Left hindlimb (tissue), 1 donor: ENCODE results near the gene C12orf76.
"Not testable (repeated sequence)": the region's sequence is repeated elsewhere in the genome, so short reads cannot be mapped to it uniquely, and the experiment has no call there.

Experiments used
- DNase-seq: peaks from one replicate; pipeline ENCODE4 v3.0.0-alpha.2; 2018

The C12orf76 gene

GRCh38 chr12:110015132-110015531 lies 33.2 kb downstream of the C12orf76 start:
- DNase-seq: no peak

GRCh38 chr12:110012659-110013058 lies 35.7 kb downstream of the C12orf76 start:
- DNase-seq: no peak

- no peak for DNase-seq
Observed at GRCh38 chr12:110012137-110012536, 36.2 kb downstream of the C12orf76 start.

- DNase-seq: no peak
Observed at GRCh38 chr12:110010853-110011723, 37.2 kb downstream of the C12orf76 start.

- not testable (repeated sequence) for DNase-seq
Observed at GRCh38 chr12:110008681-110009398, 39.5 kb downstream of the C12orf76 start.

- DNase-seq: no peak
Observed at GRCh38 chr12:110007881-110008280, 40.4 kb downstream of the C12orf76 start.

- DNase-seq: no peak
Observed at GRCh38 chr12:110006115-110006514, 42.2 kb downstream of the C12orf76 start.

- DNase-seq: no peak
Observed at GRCh38 chr12:110005319-110005973, 42.9 kb downstream of the C12orf76 start.

- DNase-seq: no peak
Observed at GRCh38 chr12:110004598-110004997, 43.7 kb downstream of the C12orf76 start.

- DNase-seq: no peak
Observed at GRCh38 chr12:110002676-110003515, 45.4 kb downstream of the C12orf76 start.

GRCh38 chr12:110001596-110001995 lies 46.7 kb downstream of the C12orf76 start:
- DNase-seq: no peak

- DNase-seq: peak; percentile 40
Observed at GRCh38 chr12:109999983-110000505, 48.3 kb downstream of the C12orf76 start.

GRCh38 chr12:109999649-109999971 lies 48.7 kb downstream of the C12orf76 start:
- no peak for DNase-seq

- DNase-seq: peak; percentile 95
Observed at GRCh38 chr12:109998904-109999648, 49.2 kb downstream of the C12orf76 start, which contains the start of gene ANKRD13A. TSS of gene ANKRD13A (plus strand) at chr12:109999430. CDS start at chr12:109999689, 259 bp downstream.

GRCh38 chr12:109998241-109998903 lies 50.0 kb downstream of the C12orf76 start:
- peak; percentile 54 for DNase-seq

GRCh38 chr12:109997393-109997792 lies 50.9 kb downstream of the C12orf76 start:
- no peak for DNase-seq

GRCh38 chr12:109996483-109996853 lies 51.9 kb downstream of the C12orf76 start:
- no peak for DNase-seq

GRCh38 chr12:109995686-109996482 lies 52.4 kb downstream of the C12orf76 start, which contains the start of gene GIT2:
TSS of gene GIT2 (minus strand) at chr12:109996368. CDS start at chr12:109996224, 144 bp downstream.
- peak; percentile 92 for DNase-seq

GRCh38 chr12:109995361-109995685 lies 53.0 kb downstream of the C12orf76 start:
- no peak for DNase-seq
